SJCRH30 (cell line): Measurements from ENCODE around the gene ZNF335. TPM values are rescaled to one million over a fixed set of nuclear protein-coding genes. Genes with fewer than 3 reads are reported as not detected.

Experiments used
- DNase-seq, 2 experiments: peaks; one replicate each; pipeline ENCODE4 v3.0.0-alpha.2; 2015 to 2020
- H3K27ac ChIP-seq: fragments of 250-450 bp; sonication (Bioruptor Pico); 2 replicates; pipeline ENCODE4 v1.5.1; 2020; ENCODE audit warnings: mild to moderate bottlenecking, moderate library complexity
- H3K27me3 ChIP-seq: fragments of 250-450 bp; sonication (Bioruptor Pico); 2 replicates; pipeline ENCODE4 v1.5.1; 2020; ENCODE audit warnings: mild to moderate bottlenecking, moderate library complexity
- H3K36me3 ChIP-seq: fragments of 250-450 bp; sonication (Bioruptor Pico); 2 replicates; pipeline ENCODE4 v1.5.1; 2020; ENCODE audit warnings: mild to moderate bottlenecking, moderate library complexity
- H3K4me1 ChIP-seq: fragments of 250-450 bp; sonication (Bioruptor Pico); 2 replicates; pipeline ENCODE4 v1.5.1; 2020; ENCODE audit warnings: mild to moderate bottlenecking, moderate library complexity
- H3K4me3 ChIP-seq: fragments of 250-450 bp; sonication (Bioruptor Pico); 2 replicates; pipeline ENCODE4 v1.5.1; 2020; ENCODE audit warnings: mild to moderate bottlenecking, moderate library complexity
- H3K9me3 ChIP-seq: fragments of 250-450 bp; sonication (Bioruptor Pico); replicated peaks from 2 replicates; pipeline ENCODE4 v1.5.1; 2020; ENCODE audit warnings: mild to moderate bottlenecking, moderate library complexity
- total RNA-seq: library from RNA; depleted of rRNA; stranded (reverse); fragments of >200 nt; shearing (Covaris generic); gene quantifications from 2 replicates; pipeline ENCODE4 v1.2.3, GENCODE V29; 2014

Gene ZNF335
- total RNA-seq, 1 experiment from 2014 or later, result 14.2 TPM

DNA sequence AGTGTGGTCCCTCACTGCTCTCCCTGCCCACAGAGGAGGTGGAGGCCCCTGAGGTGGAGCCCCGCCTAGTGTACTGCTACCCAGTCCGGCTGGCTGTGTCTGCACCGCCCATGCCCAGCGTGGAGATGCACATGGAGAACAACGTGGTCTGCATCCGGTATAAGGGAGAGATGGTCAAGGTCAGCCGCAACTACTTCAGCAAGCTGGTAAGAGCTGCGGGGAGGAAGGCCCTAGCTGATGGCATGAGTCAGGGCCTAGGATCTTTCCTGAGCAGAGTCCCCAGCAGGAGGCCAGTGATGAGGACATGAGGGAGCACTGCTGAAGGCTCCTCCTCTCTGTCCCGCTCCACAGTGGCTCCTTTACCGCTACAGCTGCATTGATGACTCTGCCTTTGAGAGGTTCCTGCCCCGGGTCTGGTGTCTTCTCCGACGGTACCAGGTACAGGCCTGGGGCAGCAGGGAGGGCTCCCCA is 26.3 kb downstream of the ZNF335 start:
- Histone ChIP-seq H3K27me3 (no peaks in the 10 kb centered on the region), H3K4me3 (no peak overlapping the region), H3K27ac (no peak overlapping the region), H3K36me3 (peaks cover 80% of the 10 kb centered on the region), H3K9me3 (no peaks in the 10 kb centered on the region), H3K4me1 (peaks cover 5% of the 10 kb centered on the region; the same call in 1 of the 2 replicates)
- DNase-seq, result no peak

- H3K4me1 ChIP-seq, result peaks cover 5% of the 10 kb centered on the region; the same call in 1 of the 2 replicates
- no peak overlapping the region for H3K4me3 ChIP-seq
- H3K27me3 ChIP-seq, result no peaks in the 10 kb centered on the region
- no peak for DNase-seq
- H3K27ac ChIP-seq, result no peak overlapping the region
- no peaks in the 10 kb centered on the region for H3K9me3 ChIP-seq
- H3K36me3 ChIP-seq, result peaks cover 77% of the 10 kb centered on the region
These were observed 26.9 kb downstream of the ZNF335 start for GRCh38 chr20:45944965-45945677.

DNA sequence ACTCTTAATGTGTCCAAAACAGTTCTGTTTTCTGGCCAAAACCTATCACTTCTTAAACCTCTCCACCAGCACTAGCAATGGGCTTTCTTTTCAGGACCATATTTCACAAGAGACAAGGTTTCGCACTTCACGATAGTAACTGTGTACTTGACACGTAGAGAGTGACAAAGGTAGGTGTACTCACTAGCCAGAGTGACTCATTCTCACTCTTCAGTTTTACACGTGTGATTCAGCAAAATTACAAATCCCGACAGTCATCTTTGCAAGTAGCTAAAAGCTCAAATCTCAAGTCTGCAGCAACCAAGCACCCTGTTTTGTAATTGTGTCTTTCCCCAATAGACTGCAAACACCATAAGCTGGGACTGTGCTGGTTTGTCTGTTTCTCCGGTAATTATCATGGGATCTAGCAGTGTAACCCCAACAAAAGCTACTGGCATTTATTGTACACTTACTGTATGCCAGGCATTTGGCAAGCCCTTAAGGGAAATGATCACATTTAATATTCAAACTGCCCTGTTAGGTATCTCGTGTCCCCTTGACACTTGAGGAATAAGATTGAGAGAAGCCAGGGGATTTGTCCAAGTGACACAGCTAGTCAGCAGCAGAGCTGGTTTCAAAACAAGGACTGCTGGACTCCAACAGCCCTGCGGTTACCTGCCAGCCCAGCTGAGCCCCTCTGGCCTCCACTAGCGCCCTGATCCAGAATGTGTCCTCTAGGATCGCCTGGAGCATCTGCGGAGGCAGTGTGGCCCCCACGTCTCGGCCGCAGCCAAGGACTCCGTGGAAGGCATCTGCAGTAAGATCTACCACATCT is 27.6 kb downstream of the ZNF335 start:
- DNase-seq, result no peak
- no peak overlapping the region for H3K27ac ChIP-seq
- peaks cover 80% of the 10 kb centered on the region for H3K36me3 ChIP-seq

DNA sequence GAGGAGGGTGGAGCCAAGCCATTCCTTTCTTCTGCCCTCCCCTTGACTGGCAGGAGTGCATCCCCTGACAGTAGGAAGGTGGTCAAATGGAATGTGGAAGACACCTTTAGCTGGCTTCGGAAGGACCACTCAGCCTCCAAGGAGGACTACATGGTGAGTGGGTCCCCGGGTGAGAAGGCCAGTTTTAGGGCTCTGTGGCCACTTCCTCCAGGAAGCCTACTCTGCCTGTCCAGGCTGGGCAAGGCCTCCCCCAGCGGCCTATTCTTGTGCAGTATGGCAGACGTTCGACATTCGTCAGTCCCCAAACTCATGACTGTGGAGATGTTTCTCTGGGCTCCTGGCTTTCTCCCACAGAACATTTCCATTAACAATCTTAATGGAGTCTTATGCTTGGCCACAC is 28.4 kb downstream of the ZNF335 start:
- H3K4me3 ChIP-seq, result no peak overlapping the region
- H3K4me1 ChIP-seq, result peaks cover 1% of the 10 kb centered on the region; the same call in 1 of the 2 replicates
- no peak overlapping the region for H3K27ac ChIP-seq
- H3K9me3 ChIP-seq, result no peaks in the 10 kb centered on the region
- H3K27me3 ChIP-seq, result no peaks in the 10 kb centered on the region
- DNase-seq, result no peak
- peaks cover 81% of the 10 kb centered on the region for H3K36me3 ChIP-seq

More for the DNA sequence above, 27.6 kb downstream of the ZNF335 start:
- Histone ChIP-seq H3K4me1 (peaks cover 5% of the 10 kb centered on the region; the same call in 1 of the 2 replicates), H3K27me3 (no peaks in the 10 kb centered on the region), H3K9me3 (no peaks in the 10 kb centered on the region), H3K4me3 (no peak overlapping the region)

GRCh38 chr20:45940469-45940868 is 31.5 kb downstream of the ZNF335 start:
- Histone ChIP-seq H3K27ac (no peak overlapping the region), H3K36me3 (peaks cover 57% of the 10 kb centered on the region)

DNA sequence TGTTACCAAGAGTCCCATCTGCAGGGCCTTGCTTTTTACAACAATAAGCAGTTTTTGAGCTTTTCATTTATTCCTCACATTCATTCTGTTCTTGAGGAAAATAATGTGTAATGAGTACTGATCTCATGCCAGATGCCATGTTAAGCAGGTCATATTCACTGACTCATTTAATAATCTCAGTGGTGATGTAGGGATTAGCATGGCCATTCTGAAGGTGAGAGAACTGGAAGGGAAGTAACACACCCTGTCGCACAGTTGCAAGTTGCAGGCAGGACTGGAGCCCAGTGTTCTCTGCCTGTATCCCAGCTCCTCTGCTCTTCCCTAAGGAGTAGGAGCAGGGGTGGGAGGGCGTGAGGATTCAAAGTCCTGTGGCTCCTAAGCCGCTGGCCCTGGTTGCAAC is 31.9 kb downstream of the ZNF335 start:
- Histone ChIP-seq H3K4me3 (no peak overlapping the region), H3K27me3 (no peaks in the 10 kb centered on the region), H3K36me3 (peaks cover 53% of the 10 kb centered on the region), H3K9me3 (no peaks in the 10 kb centered on the region), H3K4me1 (no peaks in the 10 kb centered on the region; the same call in none of the 2 replicates), H3K27ac (no peak overlapping the region)
- no peak for DNase-seq

More at GRCh38 chr20:45940469-45940868, 31.5 kb downstream of the ZNF335 start:
- Histone ChIP-seq H3K4me3 (no peak overlapping the region), H3K27me3 (no peaks in the 10 kb centered on the region), H3K4me1 (no peaks in the 10 kb centered on the region; the same call in none of the 2 replicates), H3K9me3 (no peaks in the 10 kb centered on the region)
- DNase-seq, result no peak

DNA sequence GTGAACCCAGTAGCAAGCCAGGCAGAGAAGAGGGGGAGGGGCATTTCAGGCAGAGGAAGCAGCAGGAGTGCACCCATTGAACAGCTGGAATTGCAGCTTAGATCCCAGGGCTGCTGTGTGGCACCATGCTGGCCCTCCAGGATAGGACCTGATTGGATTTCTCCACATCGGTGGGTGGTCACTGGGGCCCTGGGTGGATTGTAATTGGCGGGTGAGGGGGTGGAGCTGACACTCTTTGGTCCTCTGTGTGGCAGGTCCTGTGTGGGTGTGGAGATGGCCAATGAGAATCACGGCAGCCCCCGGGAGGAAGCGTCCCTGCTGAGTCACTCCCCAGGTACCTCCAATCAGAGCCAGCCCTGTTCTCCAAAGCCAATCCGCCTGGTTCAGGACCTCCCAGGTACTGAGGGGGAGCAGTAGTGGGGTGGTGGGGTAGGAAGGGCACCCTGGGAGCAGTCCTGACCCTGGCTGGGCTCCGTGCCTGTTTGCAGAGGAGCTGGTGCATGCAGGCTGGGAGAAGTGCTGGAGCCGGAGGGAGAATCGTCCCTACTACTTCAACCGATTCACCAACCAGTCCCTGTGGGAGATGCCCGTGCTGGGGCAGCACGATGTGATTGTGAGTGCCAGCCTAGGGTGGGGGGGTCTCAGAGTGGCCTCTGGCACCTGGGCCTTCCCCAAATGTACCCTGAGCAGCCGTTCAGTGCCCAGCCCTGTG is 33.1 kb downstream of the ZNF335 start:
- no peaks in the 10 kb centered on the region; the same call in none of the 2 replicates for H3K4me1 ChIP-seq
- H3K27ac ChIP-seq, result no peak overlapping the region
- H3K27me3 ChIP-seq, result no peaks in the 10 kb centered on the region
- H3K4me3 ChIP-seq, result no peak overlapping the region
- H3K9me3 ChIP-seq, result no peaks in the 10 kb centered on the region
- no peak for DNase-seq
- peaks cover 41% of the 10 kb centered on the region for H3K36me3 ChIP-seq

DNA sequence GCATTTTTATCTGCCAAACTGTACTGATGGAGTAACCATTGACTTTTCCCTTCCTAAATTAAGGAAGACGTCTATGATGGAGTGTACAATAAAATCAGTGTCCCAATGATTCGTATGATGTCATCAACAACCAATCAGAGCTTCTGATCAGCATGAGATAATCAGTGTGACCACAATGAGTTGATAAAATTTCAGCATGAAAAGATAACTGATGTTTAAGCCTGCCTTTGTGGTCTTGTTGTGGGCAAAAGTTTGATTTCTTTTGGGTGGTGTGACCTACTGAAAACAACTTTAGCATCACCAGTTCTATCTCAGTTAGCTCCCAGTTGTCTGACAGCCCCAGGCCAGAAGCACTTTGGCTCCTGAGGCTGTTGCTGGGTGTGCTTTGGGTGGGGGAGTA is 34.2 kb downstream of the ZNF335 start:
- no peak for DNase-seq
- Histone ChIP-seq H3K4me3 (no peak overlapping the region), H3K9me3 (no peaks in the 10 kb centered on the region), H3K36me3 (peaks cover 30% of the 10 kb centered on the region), H3K27me3 (no peaks in the 10 kb centered on the region), H3K4me1 (peaks cover 3% of the 10 kb centered on the region), H3K27ac (peak overlapping the region; percentile 18)

DNA sequence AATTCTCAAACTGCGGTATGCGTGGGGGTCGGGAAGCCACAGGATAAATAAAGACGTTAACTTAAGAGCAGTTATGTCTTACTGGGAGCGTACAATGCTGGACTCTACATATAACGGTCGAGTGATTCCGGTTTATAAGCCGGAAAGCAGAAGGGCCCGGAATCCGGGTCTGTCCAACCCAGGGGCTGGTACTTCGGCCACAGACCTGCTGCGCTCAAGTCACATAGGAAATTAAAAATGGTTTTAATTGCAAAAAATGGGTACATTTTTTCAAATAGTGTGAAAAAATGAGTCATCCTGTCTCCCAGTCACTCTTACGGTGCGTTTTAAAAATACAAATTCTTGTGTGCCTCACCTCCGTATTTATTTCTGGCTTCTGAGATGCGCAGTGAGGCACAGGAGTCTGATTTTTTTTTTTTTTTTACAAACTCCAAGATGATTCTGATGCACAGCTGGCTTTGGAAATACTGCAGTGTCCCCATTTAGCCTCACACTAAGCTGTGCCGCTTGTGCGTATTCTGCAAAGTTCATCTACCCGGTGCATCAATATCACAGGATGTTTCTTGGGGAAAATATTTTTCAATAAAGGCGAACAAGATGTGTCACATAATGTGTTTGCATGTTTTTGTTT is 36.5 kb downstream of the ZNF335 start:
- Histone ChIP-seq H3K4me1 (peaks cover 3% of the 10 kb centered on the region), H3K4me3 (peak overlapping the region; percentile 99), H3K36me3 (peaks cover 18% of the 10 kb centered on the region), H3K27me3 (no peaks in the 10 kb centered on the region), H3K27ac (peak overlapping the region; percentile 100), H3K9me3 (no peaks in the 10 kb centered on the region)
- peak in 1 of 2 experiments; percentile 50 for DNase-seq

DNA sequence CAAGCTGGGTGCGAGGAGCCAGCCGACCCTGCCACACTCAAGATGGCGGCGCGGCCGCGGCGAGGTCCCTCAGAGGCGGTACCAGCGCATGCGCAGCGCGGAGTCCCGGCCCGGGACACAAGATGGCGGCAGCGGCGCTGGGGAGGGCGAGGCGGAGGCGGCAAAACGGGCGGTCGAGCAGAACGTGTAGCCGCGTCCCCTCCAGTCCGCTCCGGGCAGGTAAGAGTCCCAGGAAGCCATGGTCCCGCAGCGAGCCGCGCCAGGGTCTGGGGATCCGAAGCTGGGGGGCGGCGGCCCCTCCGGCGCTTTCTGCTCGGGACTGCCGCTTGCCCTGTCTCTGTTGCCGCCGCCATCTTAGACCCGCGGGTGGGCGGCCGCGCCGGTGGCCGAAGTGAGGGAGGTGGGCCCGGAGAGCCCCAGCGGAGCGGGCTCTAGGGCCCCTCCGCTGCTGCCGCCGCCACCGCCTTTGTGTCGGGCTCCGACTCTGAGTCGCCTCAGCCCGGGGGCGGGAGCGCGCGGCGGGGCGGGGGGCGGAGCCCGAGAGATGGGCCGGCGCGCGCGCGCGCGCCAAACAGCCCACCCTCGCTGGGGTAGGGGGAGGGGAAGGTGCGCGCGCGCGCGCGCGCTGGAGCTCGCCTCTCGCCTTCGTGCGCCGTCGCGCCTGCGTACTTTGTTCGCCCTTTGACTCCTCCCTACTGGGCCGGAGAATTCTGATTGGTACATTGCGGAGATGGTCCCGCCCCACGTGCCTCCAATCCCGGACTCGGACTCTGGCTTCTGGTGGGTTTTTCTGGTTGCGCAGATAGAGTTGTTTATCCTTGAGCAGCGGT is 37.2 kb downstream of the ZNF335 start, which contains the start of gene PCIF1:
TSS of gene PCIF1 (plus strand) at position 98 of the 830 bp plus-strand sequence. CDS start 4,317 bp downstream, outside the sequence.
- H3K27me3 ChIP-seq, result no peaks in the 10 kb centered on the region
- H3K9me3 ChIP-seq, result no peaks in the 10 kb centered on the region
- H3K4me1 ChIP-seq, result peaks cover 3% of the 10 kb centered on the region
- H3K4me3 ChIP-seq, result peak within 1 kb of the TSS; percentile 99
- DNase-seq, result peak; percentile 99 to 100
- peaks cover 16% of the 10 kb centered on the region for H3K36me3 ChIP-seq
- H3K27ac ChIP-seq, result peak within 1 kb of the TSS; percentile 100

GRCh38 chr20:45934046-45934585 is 37.9 kb downstream of the ZNF335 start:
- peak; percentile 67 to 75 for DNase-seq

GRCh38 chr20:45933266-45934045 is 38.5 kb downstream of the ZNF335 start:
- H3K4me3 ChIP-seq, result peak overlapping the region; percentile 99
- H3K9me3 ChIP-seq, result no peaks in the 10 kb centered on the region
- H3K27ac ChIP-seq, result peak overlapping the region; percentile 100
- H3K4me1 ChIP-seq, result peaks cover 3% of the 10 kb centered on the region
- H3K36me3 ChIP-seq, result peaks cover 2% of the 10 kb centered on the region; the same call in 1 of the 2 replicates
- H3K27me3 ChIP-seq, result no peaks in the 10 kb centered on the region
- DNase-seq, result peak; percentile 93 to 95

More at GRCh38 chr20:45934046-45934585, 37.9 kb downstream of the ZNF335 start:
- H3K4me1 ChIP-seq, result peaks cover 3% of the 10 kb centered on the region
- H3K9me3 ChIP-seq, result no peaks in the 10 kb centered on the region
- no peaks in the 10 kb centered on the region for H3K27me3 ChIP-seq
- peaks cover 9% of the 10 kb centered on the region; the same call in 1 of the 2 replicates for H3K36me3 ChIP-seq
- peak overlapping the region; percentile 100 for H3K27ac ChIP-seq
- H3K4me3 ChIP-seq, result peak overlapping the region; percentile 99
